GM12878 (cell line): ENCODE measurements around the gene MICB. TPM values are rescaled to one million over a fixed set of nuclear protein-coding genes. Genes with fewer than 3 reads are reported as not detected.

Source experiments
- BCLAF1 ChIP-seq: fragments of 450-650 bp; IDR thresholded peaks from 2 replicates; pipeline ENCODE4 v1.6.1; 2017; ENCODE audit warnings: antibody characterized with exemption, mild to moderate bottlenecking, moderate library complexity
- CBFB ChIP-seq: IDR thresholded peaks from 2 replicates; pipeline ENCODE4 v1.6.1; 2016; ENCODE audit warnings: antibody characterized with exemption, low read depth
- E2F8 ChIP-seq: fragments of 450-650 bp; IDR thresholded peaks from 2 replicates; pipeline ENCODE4 v1.6.1; 2018; ENCODE audit warnings: mild to moderate bottlenecking, low read depth, moderate library complexity; ENCODE audit not compliant: partially characterized antibody
- MXI1 ChIP-seq: fragments of 150-350 bp; IDR thresholded peaks from 2 replicates; pipeline ENCODE4 v1.6.1; 2011; ENCODE audit warnings: low read depth, mild to moderate bottlenecking, inconsistent platforms, low read length, improper control_type of control experiment
- PKNOX1 ChIP-seq: fragments of 450-650 bp; IDR thresholded peaks from 2 replicates; pipeline ENCODE4 v1.6.1; 2016; ENCODE audit warnings: mild to moderate bottlenecking
- REST ChIP-seq: IDR thresholded peaks from 2 replicates; pipeline ENCODE4 v1.6.1; 2012; ENCODE audit warnings: mild to moderate bottlenecking, low read depth, low read length
- ZBTB4 ChIP-seq: fragments of 450-650 bp; formaldehyde crosslinking; IDR thresholded peaks from 2 replicates; pipeline ENCODE4 v1.4.0; 2022; ENCODE audit warnings: mild to moderate bottlenecking, moderate library complexity
- ZNF24 ChIP-seq: fragments of 450-650 bp; IDR thresholded peaks from 2 replicates; pipeline ENCODE4 v1.6.1; 2017; ENCODE audit warnings: antibody characterized with exemption, mild to moderate bottlenecking
- polyA plus RNA-seq, 11 experiments: library from polyadenylated mRNA; depleted of rRNA in 4 of 11; unstranded in 6 of 11; stranded (reverse) in 5 of 11; fragments of >200 nt; fragmentation: Nextera tagmentation in 4 of 11; fragmentation: Illumina TruSeq in 1 of 11; extraction: Ambion mirVana in 4 of 11; extraction: Trizol in 1 of 11; gene quantifications; 1 replicate in 1 of 11; 2 replicates in 10 of 11; pipeline versions ENCODE4 v1.2.1 to v1.2.3, GENCODE V29; 2011 to 2016; ENCODE audit warnings: inconsistent platforms in 2 of 11, missing spikeins in 2 of 11, low read depth in 1 of 11
- total RNA-seq, 4 experiments: library from RNA; depleted of rRNA in 3 of 4; stranded (reverse); fragments of >200 nt in 3 of 4; fragmentation: Illumina TruSeq in 1 of 4; extraction: Trizol in 1 of 4; gene quantifications; 2 replicates each; pipeline versions ENCODE4 v1.2.1 to v1.2.3, GENCODE V29; 2013 to 2021

The MICB gene
- total and polyA plus RNA-seq, 10 of the 15 experiments (the other 5 are each of a cell fraction or from before 2014, with no cell fraction given), result 9.0 to 37.1 (median 17.8) TPM

GRCh38 chr6:31462026-31462963 lies 35.6 kb upstream of the MICB start (continued):
- TF ChIP-seq ZBTB4 (CRISPR knock-in tag) (no peak), MXI1 (no peak), ZNF24 (no peak), BCLAF1 (no peak), E2F8 (no peak), CBFB (no peak), PKNOX1 (no peak), REST (no peak)
